Ascending aorta (tissue), 2 donors: Measurements from ENCODE around the gene CCAR1. TPM values are rescaled to one million over a fixed set of nuclear protein-coding genes. Genes with fewer than 3 reads are reported as not detected.
"Not testable (repeated sequence)": the region's sequence is repeated elsewhere in the genome, so short reads cannot be mapped to it uniquely, and the experiment has no call there.

Experiments used
- DNase-seq, 2 donors: peaks; one replicate each; pipeline ENCODE4 v3.0.0-alpha.2; 2019; ENCODE audit warnings: low spot score in 2 of 2
- H3K27ac ChIP-seq, 2 donors: fragments of 200-600 bp; sonication (generic); one replicate each; pipeline ENCODE4 v1.5.1; 2016 to 2017; ENCODE audit warnings: mild to moderate bottlenecking in 1 of 2
- H3K27me3 ChIP-seq: fragments of 200-600 bp; sonication (generic); one replicate; pipeline ENCODE4 v1.5.1; 2017
- H3K36me3 ChIP-seq, 2 donors: fragments of 200-600 bp; sonication (generic); one replicate each; pipeline ENCODE4 v1.5.1; 2016
- H3K4me1 ChIP-seq, 2 donors: fragments of 200-600 bp; sonication (generic); one replicate each; pipeline ENCODE4 v1.5.1; 2016 to 2017; ENCODE audit warnings: mild to moderate bottlenecking in 1 of 2
- H3K4me3 ChIP-seq, 2 donors: fragments of 200-600 bp; sonication (generic); one replicate each; pipeline ENCODE4 v1.5.1; 2016 to 2017; ENCODE audit warnings: mild to moderate bottlenecking in 1 of 2
- H3K9me3 ChIP-seq, 2 donors: fragments of 200-600 bp; sonication (generic); one replicate each; pipeline ENCODE4 v1.5.1; 2016
- intact Hi-C: fragments of 100-400 bp; cut with DNase I; formaldehyde crosslinking; loops from one replicate; pipeline ENCODE4 v1.15.1; 2023
- total RNA-seq: library from RNA; depleted of rRNA; stranded (reverse); fragments of >200 nt; gene quantifications from one replicate; pipeline ENCODE4 v1.1.0, GENCODE V29; 2016
- TF ChIP-seq, protein P1 (sequence below), 3 experiments: fragments of 200-600 bp in 2 of 3; fragments of 450-650 bp in 1 of 3; sonication (generic) in 2 of 3; IDR thresholded peaks; one replicate each; pipeline ENCODE4 v1.5.1; 2016 to 2019; ENCODE audit warnings: antibody characterized with exemption in 3 of 3, mild to moderate bottlenecking in 1 of 3, moderate library complexity in 1 of 3

The CCAR1 gene
- total RNA-seq, 1 donor from 2014 or later, result 9.5 TPM

DNA sequence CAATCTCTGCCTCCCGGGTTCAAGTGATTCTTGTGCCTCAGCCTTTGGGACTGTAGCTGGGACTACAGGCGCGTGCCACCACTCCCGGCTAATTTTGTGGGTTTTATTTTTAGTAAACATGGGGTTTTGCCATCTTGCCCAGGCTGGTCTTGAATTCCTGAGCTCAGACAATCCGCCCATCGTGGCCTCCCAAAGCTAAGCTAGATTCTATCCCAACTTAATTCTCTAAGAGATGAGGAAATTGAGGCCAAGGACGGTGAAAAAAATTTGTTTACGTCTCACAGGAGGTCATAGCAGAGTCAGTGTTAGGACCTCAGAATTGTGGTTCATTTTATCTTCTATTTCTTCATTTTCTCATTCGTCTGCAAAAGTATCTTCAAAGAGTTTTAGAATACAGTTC is 6.1 kb downstream of the CCAR1 start:
- no peaks in the 10 kb centered on the region for H3K9me3 ChIP-seq
- H3K4me1 ChIP-seq, result peaks cover 0 to 7% of the 10 kb centered on the region in 2 donors
- TF ChIP-seq, protein P1, sequence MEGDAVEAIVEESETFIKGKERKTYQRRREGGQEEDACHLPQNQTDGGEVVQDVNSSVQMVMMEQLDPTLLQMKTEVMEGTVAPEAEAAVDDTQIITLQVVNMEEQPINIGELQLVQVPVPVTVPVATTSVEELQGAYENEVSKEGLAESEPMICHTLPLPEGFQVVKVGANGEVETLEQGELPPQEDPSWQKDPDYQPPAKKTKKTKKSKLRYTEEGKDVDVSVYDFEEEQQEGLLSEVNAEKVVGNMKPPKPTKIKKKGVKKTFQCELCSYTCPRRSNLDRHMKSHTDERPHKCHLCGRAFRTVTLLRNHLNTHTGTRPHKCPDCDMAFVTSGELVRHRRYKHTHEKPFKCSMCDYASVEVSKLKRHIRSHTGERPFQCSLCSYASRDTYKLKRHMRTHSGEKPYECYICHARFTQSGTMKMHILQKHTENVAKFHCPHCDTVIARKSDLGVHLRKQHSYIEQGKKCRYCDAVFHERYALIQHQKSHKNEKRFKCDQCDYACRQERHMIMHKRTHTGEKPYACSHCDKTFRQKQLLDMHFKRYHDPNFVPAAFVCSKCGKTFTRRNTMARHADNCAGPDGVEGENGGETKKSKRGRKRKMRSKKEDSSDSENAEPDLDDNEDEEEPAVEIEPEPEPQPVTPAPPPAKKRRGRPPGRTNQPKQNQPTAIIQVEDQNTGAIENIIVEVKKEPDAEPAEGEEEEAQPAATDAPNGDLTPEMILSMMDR (IDR thresholded peaks at IDR 0.05), result no peak
- H3K27ac ChIP-seq, result no peak overlapping the region
- H3K27me3 ChIP-seq, result no peaks in the 10 kb centered on the region
- H3K36me3 ChIP-seq, result peaks cover 32 to 79% of the 10 kb centered on the region in 2 donors
- intact Hi-C loops, result no loop called here
- no peak for DNase-seq
- H3K4me3 ChIP-seq, result no peak overlapping the region

DNA sequence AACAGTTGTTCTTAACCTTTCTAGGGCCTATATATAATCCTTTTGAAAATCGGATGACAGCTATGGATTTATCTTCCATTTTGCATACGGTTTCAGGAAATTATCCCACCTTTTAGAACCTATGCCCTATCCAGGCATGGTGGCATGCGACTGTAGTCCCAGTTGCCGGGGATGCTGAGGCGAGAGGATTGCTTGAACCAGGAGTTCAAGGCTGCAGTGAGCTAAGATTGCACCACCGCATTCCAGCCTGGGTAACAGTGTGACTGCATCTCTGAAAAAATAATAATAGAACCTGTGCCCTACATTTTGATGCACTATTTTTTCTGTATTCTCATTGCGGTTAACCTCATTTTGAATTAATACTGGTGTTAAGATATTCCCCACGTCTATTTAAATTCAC is 11.6 kb downstream of the CCAR1 start:
- intact Hi-C loops, result no loop called here
- Histone ChIP-seq H3K27me3 (no peaks in the 10 kb centered on the region), H3K36me3 (peaks cover 46 to 76% of the 10 kb centered on the region in 2 donors), H3K4me1 (no peaks in the 10 kb centered on the region), H3K9me3 (no peaks in the 10 kb centered on the region), H3K27ac (no peak overlapping the region), H3K4me3 (no peak overlapping the region)
- TF ChIP-seq, protein P1 (IDR thresholded peaks at IDR 0.05), result no peak
- DNase-seq, result no peak

DNA sequence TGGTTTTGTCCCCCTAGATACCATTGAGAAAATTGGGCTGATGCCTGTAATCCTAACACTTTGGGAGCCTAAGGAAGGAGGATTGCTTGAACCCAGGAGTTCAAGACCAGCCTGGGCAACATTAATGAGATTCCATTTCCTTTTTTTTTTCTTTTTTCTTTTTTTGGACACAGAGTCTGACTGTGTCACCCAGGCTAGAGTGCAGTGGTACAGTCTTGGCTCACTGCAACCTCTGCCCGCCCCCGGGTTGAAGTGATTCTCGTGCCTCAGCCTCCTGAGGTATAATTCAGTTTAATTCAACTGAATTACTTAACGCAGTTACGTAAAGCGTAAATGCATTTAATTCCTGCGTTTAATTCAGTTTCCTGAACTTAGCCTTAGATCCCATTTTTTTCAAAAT is 13.3 kb downstream of the CCAR1 start:
- Histone ChIP-seq H3K9me3 (no peaks in the 10 kb centered on the region), H3K27me3 (no peaks in the 10 kb centered on the region), H3K4me1 (no peaks in the 10 kb centered on the region), H3K36me3 (peaks cover 53 to 76% of the 10 kb centered on the region in 2 donors), H3K4me3 (no peak overlapping the region), H3K27ac (no peak overlapping the region)
- TF ChIP-seq, protein P1 (IDR thresholded peaks at IDR 0.05), result no peak
- intact Hi-C loops, result no loop called here
- DNase-seq, result no peak

DNA sequence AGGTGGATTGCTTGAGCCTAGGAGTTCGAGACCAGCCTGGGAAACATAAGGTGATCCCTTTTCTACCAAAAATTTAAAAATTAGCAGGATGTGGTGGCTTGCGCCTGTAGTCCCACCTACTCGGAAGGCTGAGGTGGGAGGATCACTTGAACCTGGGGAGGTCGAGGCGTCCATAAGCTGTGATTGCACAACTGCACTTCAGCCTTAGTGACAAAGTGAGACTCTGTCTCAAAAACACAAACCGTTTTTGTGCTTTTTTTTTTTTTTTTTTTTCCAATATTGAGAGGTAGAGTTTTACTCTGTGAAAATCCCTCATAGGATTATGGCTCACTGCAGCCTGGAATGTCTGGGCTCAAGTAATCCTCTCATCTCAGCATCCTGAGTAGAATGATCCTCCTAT is 14.1 kb downstream of the CCAR1 start:
- intact Hi-C loops, result no loop called here
- TF ChIP-seq, protein P1 (IDR thresholded peaks at IDR 0.05), result no peak
- H3K27me3 ChIP-seq, result no peaks in the 10 kb centered on the region
- H3K4me1 ChIP-seq, result no peaks in the 10 kb centered on the region
- no peak overlapping the region for H3K27ac ChIP-seq
- peaks cover 49 to 77% of the 10 kb centered on the region in 2 donors for H3K36me3 ChIP-seq
- H3K4me3 ChIP-seq, result no peak overlapping the region
- H3K9me3 ChIP-seq, result no peaks in the 10 kb centered on the region
- DNase-seq, result no peak

DNA sequence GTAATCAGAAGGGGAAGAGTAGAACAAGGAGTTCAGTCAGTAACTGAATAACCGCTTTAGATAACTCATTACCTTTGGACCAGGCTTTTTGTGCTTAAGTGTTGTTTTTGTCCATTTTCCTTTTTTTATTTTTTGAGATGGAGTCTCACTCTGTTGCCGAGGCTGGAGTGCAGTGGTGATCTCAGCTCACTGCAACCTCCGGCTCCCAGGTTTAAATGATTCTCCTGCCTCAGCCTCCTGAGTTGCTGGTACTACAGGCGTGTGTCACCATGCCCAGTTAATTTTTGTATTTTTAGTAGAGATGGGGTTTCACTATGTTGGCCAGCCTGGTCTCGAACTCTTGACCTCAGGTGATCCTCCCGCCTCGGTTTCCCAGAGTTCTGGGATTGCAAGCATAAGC is 14.7 kb downstream of the CCAR1 start:
- peaks cover 53 to 70% of the 10 kb centered on the region in 2 donors for H3K36me3 ChIP-seq
- intact Hi-C loops, result not testable (repeated sequence)

DNA sequence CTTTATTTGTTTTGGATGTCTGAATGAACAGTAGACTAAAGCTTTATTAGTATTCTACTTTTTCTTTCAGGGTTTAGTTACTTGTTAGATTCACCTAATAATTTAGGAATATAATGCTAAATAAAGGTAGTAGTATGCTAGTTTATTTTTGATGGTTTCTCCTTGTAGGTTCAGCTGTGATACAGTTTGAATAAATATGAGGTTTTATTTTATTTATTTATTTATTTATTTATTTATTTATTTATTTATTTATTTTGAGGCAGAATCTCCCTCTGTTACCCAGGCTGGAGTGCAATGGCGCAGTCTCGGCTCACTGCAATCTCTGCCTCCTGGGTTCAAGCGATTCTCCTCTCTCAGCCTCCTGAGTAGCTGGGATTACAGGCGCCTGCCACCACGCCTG is 19.6 kb downstream of the CCAR1 start:
- H3K27me3 ChIP-seq, H3K9me3 ChIP-seq, H3K4me1 ChIP-seq, H3K4me3 ChIP-seq, intact Hi-C loops, H3K27ac ChIP-seq, DNase-seq: not testable (repeated sequence)
- H3K36me3 ChIP-seq, result peaks cover 70 to 84% of the 10 kb centered on the region in 2 donors

More for the DNA sequence above, 14.7 kb downstream of the CCAR1 start:
- H3K9me3 ChIP-seq, H3K4me1 ChIP-seq, H3K27me3 ChIP-seq, DNase-seq, H3K4me3 ChIP-seq, H3K27ac ChIP-seq: not testable (repeated sequence)

DNA sequence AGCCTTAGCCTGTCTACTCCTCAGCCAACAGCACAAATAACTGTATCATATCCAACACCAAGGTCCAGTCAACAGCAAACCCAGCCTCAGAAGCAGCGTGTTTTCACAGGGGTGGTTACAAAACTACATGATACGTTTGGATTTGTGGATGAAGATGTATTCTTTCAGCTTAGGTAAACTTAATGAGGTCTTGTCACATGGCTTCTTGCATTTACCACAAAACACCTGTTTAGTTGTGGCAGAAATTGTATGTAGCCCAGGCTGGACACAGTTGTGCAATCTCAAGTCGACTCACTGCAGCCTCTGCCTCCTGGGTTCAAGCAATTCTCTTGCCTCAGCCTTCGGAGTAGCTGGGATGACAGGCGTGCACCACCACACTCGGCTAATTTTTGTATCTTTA is 21.4 kb downstream of the CCAR1 start:
- TF ChIP-seq, protein P1 (IDR thresholded peaks at IDR 0.05), result no peak
- Histone ChIP-seq H3K27me3 (no peaks in the 10 kb centered on the region), H3K27ac (no peak overlapping the region), H3K4me3 (no peak overlapping the region), H3K9me3 (no peaks in the 10 kb centered on the region), H3K4me1 (no peaks in the 10 kb centered on the region), H3K36me3 (peaks cover 72 to 88% of the 10 kb centered on the region in 2 donors)
- intact Hi-C loops, result no loop called here
- DNase-seq, result no peak
